ENCODE data around the gene TRAIP.
"Not testable (repeated sequence)": the region's sequence is repeated elsewhere in the genome, so short reads cannot be mapped to it uniquely, and the experiment has no call there.

- TF ChIP-seq CTCF (IDR thresholded peaks at IDR 0.05); POLR2AphosphoS5 (IDR thresholded peaks at IDR 0.05; ENCODE audit: low read depth, low read length); TCF7L2 (IDR thresholded peaks at IDR 0.05; ENCODE audit: low read depth, low read length); SIN3A (IDR thresholded peaks at IDR 0.05; ENCODE audit: borderline replicate concordance, insufficient read depth, low read depth, low read length): not testable (repeated sequence)
- TF ChIP-seq, protein P1, sequence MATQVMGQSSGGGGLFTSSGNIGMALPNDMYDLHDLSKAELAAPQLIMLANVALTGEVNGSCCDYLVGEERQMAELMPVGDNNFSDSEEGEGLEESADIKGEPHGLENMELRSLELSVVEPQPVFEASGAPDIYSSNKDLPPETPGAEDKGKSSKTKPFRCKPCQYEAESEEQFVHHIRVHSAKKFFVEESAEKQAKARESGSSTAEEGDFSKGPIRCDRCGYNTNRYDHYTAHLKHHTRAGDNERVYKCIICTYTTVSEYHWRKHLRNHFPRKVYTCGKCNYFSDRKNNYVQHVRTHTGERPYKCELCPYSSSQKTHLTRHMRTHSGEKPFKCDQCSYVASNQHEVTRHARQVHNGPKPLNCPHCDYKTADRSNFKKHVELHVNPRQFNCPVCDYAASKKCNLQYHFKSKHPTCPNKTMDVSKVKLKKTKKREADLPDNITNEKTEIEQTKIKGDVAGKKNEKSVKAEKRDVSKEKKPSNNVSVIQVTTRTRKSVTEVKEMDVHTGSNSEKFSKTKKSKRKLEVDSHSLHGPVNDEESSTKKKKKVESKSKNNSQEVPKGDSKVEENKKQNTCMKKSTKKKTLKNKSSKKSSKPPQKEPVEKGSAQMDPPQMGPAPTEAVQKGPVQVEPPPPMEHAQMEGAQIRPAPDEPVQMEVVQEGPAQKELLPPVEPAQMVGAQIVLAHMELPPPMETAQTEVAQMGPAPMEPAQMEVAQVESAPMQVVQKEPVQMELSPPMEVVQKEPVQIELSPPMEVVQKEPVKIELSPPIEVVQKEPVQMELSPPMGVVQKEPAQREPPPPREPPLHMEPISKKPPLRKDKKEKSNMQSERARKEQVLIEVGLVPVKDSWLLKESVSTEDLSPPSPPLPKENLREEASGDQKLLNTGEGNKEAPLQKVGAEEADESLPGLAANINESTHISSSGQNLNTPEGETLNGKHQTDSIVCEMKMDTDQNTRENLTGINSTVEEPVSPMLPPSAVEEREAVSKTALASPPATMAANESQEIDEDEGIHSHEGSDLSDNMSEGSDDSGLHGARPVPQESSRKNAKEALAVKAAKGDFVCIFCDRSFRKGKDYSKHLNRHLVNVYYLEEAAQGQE (IDR thresholded peaks at IDR 0.05; ENCODE audit: insufficient read depth in 1 of 2, low read depth in 2 of 2, low read length in 1 of 2) = not testable (repeated sequence)
Observed at GRCh38 chr3:49823131-49823530, 33.2 kb downstream of the TRAIP start.

All from Panc1 (cell line).